Thoracic aorta (tissue), 2 donors: ENCODE data around the gene SPA17. TPM values are rescaled to one million over a fixed set of nuclear protein-coding genes. Genes with fewer than 3 reads are reported as not detected.

ENCODE experiments used
- ATAC-seq: fragments of 150-250 bp; one replicate; pipeline ENCODE4 v1.8.0; 2017; ENCODE audit warnings: low read depth; ENCODE audit not compliant: insufficient number of reproducible peaks, low FRiP score
- DNase-seq: peaks from one replicate; pipeline ENCODE4 v3.0.0-alpha.2; 2020; ENCODE audit warnings: low spot score
- H3K27ac ChIP-seq, 2 donors: fragments of 200-600 bp; sonication (generic); 1 replicate in 1 of 2; 2 replicates in 1 of 2; pipeline ENCODE4 v1.5.1; 2016; ENCODE audit warnings: mild to moderate bottlenecking in 2 of 2, moderate library complexity in 2 of 2
- H3K27me3 ChIP-seq: fragments of 200-600 bp; sonication (generic); replicated peaks from 2 replicates; pipeline ENCODE4 v1.6.0; 2016; ENCODE audit warnings: mild to moderate bottlenecking; ENCODE audit not compliant: insufficient read depth
- H3K36me3 ChIP-seq: fragments of 200-600 bp; sonication (generic); one replicate; pipeline ENCODE4 v1.5.1; 2016
- H3K4me1 ChIP-seq, 2 donors: fragments of 200-600 bp; sonication (generic); 1 replicate in 1 of 2; 2 replicates in 1 of 2; pipeline versions ENCODE4 v1.5.1 to v1.6.0; 2016; ENCODE audit warnings: low read depth in 2 of 2, mild to moderate bottlenecking in 1 of 2; ENCODE audit not compliant: control insufficient read depth in 1 of 2
- H3K4me3 ChIP-seq: fragments of 200-600 bp; sonication (generic); 2 replicates; pipeline ENCODE4 v1.5.1; 2016; ENCODE audit warnings: mild to moderate bottlenecking
- H3K9me3 ChIP-seq: fragments of 200-600 bp; sonication (generic); 2 replicates; pipeline ENCODE4 v1.5.1; 2016
- CTCF ChIP-seq: fragments of 200-600 bp; sonication (generic); IDR thresholded peaks from one replicate; pipeline ENCODE4 v1.5.1; 2019; ENCODE audit warnings: antibody characterized with exemption
- total RNA-seq, 2 donors: library from RNA; depleted of rRNA; stranded (reverse); fragments of >200 nt; gene quantifications; one replicate each; pipeline versions ENCODE4 v1.1.0 to v1.2.3, GENCODE V29; 2016

SPA17 gene
- total RNA-seq, 2 donors from 2014 or later: 3.9 to 6.4 TPM

DNA sequence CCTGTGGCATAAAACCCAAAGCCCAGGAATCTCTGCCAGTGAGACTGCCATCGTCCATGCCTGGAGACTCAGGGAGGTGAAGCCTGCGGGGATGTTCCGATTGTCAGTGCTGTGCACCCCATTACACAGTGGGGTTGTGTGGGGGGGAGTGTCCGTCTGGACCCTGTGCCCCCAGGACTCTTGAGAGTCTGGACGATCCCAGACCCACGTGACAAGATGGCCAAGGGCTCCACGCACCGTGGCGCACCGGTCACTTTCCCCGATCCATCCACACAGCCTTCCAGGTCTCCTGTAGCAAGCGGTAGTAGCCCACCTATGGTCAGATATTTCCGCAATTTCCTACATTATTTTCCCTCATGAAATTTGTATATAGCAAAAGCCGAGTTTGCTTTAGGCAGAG is 45.1 kb downstream of the SPA17 start:
- Histone ChIP-seq H3K36me3 (no peaks in the 10 kb centered on the region), H3K27ac (peak overlapping the region in 1 of 2 donors; percentile 69), H3K4me1 (peaks cover 0 to 9% of the 10 kb centered on the region in 2 donors), H3K4me3 (no peak overlapping the region), H3K9me3 (no peaks in the 10 kb centered on the region), H3K27me3 (no peaks in the 10 kb centered on the region)
- DNase-seq (no peak), ATAC-seq (no peak)
- TF ChIP-seq CTCF: no peak

DNA sequence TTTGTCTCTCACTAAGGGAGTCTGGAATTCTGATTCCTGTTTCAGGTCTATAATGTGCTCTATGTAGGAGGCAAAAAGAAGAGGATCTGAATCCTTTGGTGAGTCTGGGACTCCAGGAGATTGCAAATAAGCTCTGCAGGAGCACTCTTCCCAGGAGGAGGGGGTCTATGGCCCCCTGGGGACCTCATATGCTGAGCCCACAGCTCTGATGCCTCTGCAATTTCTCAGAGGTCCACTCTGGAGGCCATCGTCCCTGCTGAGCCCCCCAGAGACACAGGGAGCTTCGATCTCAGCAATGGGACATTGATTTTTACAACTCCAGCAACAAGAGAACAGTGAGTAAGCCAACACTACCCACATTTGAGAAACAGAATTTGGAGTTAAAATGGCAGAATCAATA is 45.8 kb downstream of the SPA17 start:
- Histone ChIP-seq H3K4me3 (no peak overlapping the region), H3K9me3 (no peaks in the 10 kb centered on the region), H3K27me3 (no peaks in the 10 kb centered on the region), H3K27ac (no peak overlapping the region), H3K4me1 (peaks cover 0 to 9% of the 10 kb centered on the region in 2 donors), H3K36me3 (no peaks in the 10 kb centered on the region)
- ATAC-seq: no peak
- DNase-seq: no peak
- no peak for TF ChIP-seq CTCF

DNA sequence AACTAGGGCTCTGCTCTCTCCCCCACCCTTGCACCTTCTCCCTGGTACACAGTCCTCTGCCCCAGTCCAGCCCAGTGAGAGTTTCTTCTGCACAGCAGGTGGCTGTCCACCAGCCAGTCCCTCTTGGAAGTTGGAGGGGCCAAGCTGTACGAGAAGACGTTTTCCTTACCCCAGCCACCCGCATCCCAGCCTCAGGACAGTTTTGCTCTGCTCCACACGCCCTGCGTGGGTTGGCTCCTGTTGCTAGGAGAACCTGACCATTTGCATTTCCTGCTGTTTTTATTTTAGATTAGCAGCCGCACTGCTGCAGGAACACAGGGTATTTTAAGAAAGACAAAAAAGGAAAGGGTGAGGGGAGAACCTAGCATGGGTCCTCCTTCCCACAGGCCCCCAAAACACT is 48.5 kb downstream of the SPA17 start:
- no peak overlapping the region for H3K4me3 ChIP-seq
- ATAC-seq: no peak
- no peak for DNase-seq
- H3K27ac ChIP-seq: no peak overlapping the region
- H3K9me3 ChIP-seq: no peaks in the 10 kb centered on the region
- TF ChIP-seq CTCF: no peak
- H3K36me3 ChIP-seq: no peaks in the 10 kb centered on the region
- H3K4me1 ChIP-seq: peaks cover 8 to 22% of the 10 kb centered on the region in 2 donors
- no peaks in the 10 kb centered on the region for H3K27me3 ChIP-seq

DNA sequence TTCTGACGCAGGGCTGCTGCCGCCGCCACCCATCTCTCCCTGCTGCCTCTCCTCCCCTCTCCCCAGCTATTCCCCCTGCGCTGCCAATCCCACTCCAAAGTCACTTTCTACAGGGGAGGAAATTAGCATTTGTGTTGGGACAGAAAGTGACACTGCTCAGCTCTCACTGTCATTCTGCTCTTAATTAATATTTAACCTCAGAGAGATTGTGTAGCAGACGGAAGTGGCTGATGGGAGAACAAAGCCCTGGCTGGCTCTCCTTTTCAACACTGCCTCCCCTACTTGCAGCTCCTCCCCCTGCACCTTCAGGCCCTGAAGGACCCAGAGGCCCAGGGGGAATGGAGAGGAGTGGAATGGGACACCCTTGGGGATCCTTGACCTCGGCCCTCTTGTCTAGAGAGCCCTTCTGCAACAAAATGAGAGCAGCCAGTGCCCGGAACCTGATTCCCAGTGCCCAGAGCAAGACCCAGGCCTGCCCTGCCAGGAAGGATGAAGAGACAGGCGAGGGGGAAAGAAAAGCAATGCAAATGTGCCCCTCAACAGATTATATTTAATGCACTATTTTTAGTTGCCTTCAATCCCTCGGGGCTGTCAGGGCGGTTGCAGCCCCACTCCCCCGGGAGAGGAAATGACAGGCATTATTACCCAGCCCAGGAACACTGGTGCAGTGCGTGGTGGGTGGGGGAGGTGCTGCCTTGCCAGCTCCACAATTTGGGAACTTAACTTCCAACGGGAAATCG is 51.4 kb downstream of the SPA17 start:
- no peak for TF ChIP-seq CTCF
- H3K9me3 ChIP-seq: no peaks in the 10 kb centered on the region
- peaks cover 8 to 13% of the 10 kb centered on the region in 2 donors for H3K4me1 ChIP-seq
- H3K4me3 ChIP-seq: no peak overlapping the region
- H3K27ac ChIP-seq: peak overlapping the region; percentile 38 to 59
- H3K27me3 ChIP-seq: no peaks in the 10 kb centered on the region
- no peak for DNase-seq
- no peaks in the 10 kb centered on the region for H3K36me3 ChIP-seq
- no peak for ATAC-seq

- Histone ChIP-seq H3K4me1 (peaks cover 8 to 13% of the 10 kb centered on the region in 2 donors), H3K27me3 (no peaks in the 10 kb centered on the region), H3K9me3 (no peaks in the 10 kb centered on the region), H3K27ac (peak overlapping the region in 1 of 2 donors; percentile 59), H3K36me3 (no peaks in the 10 kb centered on the region), H3K4me3 (no peak overlapping the region)
- DNase-seq (no peak), ATAC-seq (no peak)
- TF ChIP-seq CTCF: no peak
These were observed 52.0 kb downstream of the SPA17 start for GRCh38 chr11:124725719-124726105.
